Body of pancreas (tissue), 4 donors: Measurements from ENCODE around the gene NRP1. TPM values are rescaled to one million over a fixed set of nuclear protein-coding genes. Genes with fewer than 3 reads are reported as not detected.

ENCODE experiments used
- ATAC-seq: fragments of 150-250 bp; one replicate; pipeline ENCODE4 v1.9.1; 2016
- DNase-seq, 4 donors: peaks; one replicate each; pipeline ENCODE4 v3.0.0-alpha.2; 2019
- H3K27ac ChIP-seq, 4 donors: fragments of 200-600 bp; sonication (generic); 1 replicate in 3 of 4; 2 replicates in 1 of 4; pipeline versions ENCODE4 v1.5.1 to v1.6.1; 2016 to 2019; ENCODE audit warnings: mild to moderate bottlenecking in 1 of 4, mixed read lengths in 1 of 4, moderate library complexity in 1 of 4
- H3K27me3 ChIP-seq, 2 donors: fragments of 200-600 bp; sonication (generic); one replicate each; pipeline ENCODE4 v1.6.0; 2016; ENCODE audit warnings: mild to moderate bottlenecking in 1 of 2
- H3K36me3 ChIP-seq, 2 donors: fragments of 200-600 bp; sonication (generic); replicated peaks in 1 of 2; 2 replicates each; pipeline ENCODE4 v1.5.1; 2016; ENCODE audit warnings: low read depth in 2 of 2; ENCODE audit not compliant: insufficient read depth in 1 of 2
- H3K4me1 ChIP-seq: fragments of 200-600 bp; sonication (generic); one replicate; pipeline ENCODE4 v1.6.0; 2016
- H3K4me3 ChIP-seq, 2 donors: fragments of 200-600 bp; sonication (generic); 1 replicate in 1 of 2; 2 replicates in 1 of 2; pipeline ENCODE4 v1.5.1; 2016 to 2019
- H3K9me3 ChIP-seq, 3 donors: fragments of 200-600 bp; sonication (generic); 1 replicate in 2 of 3; 2 replicates in 1 of 3; pipeline ENCODE4 v1.5.1; 2016
- CTCF ChIP-seq, 7 experiments: fragments of 450-650 bp in 4 of 7; fragments of 200-600 bp in 3 of 7; sonication (generic) in 3 of 7; IDR thresholded peaks; one replicate each; pipeline ENCODE4 v1.5.1; 2016 to 2019; ENCODE audit warnings: antibody characterized with exemption in 7 of 7
- POLR2A ChIP-seq, 3 donors: fragments of 450-650 bp; IDR thresholded peaks; one replicate each; pipeline ENCODE4 v1.6.1; 2016; ENCODE audit warnings: antibody characterized with exemption in 3 of 3, mild to moderate bottlenecking in 2 of 3
- WGBS, 2 donors: methylation state at CpG; one replicate each; pipeline ENCODE4 v1.1.5; 2017; 5-methylcytosine and 5-hydroxymethylcytosine counted together
- intact Hi-C: fragments of 100-400 bp; cut with DNase I; formaldehyde crosslinking; loops from one replicate; pipeline ENCODE4 v1.15.1; 2023
- total RNA-seq, 2 donors: library from RNA; depleted of rRNA; stranded (reverse); fragments of >200 nt; gene quantifications; one replicate each; pipeline ENCODE4 v1.1.0, GENCODE V29; 2016

NRP1 gene
- total RNA-seq, 2 donors from 2014 or later: 37.6 to 62.6 TPM

GRCh38 chr10:33298893-33299292, 35.6 kb downstream of the NRP1 start:
- H3K4me3 ChIP-seq: no peak overlapping the region
- H3K36me3 ChIP-seq: no peaks in the 10 kb centered on the region
- no peak for ATAC-seq
- intact Hi-C loops: no loop called here
- peaks cover 2% of the 10 kb centered on the region for H3K4me1 ChIP-seq
- no peak for TF ChIP-seq CTCF (IDR thresholded peaks at IDR 0.05)
- no peak for TF ChIP-seq POLR2A (IDR thresholded peaks at IDR 0.05)
- 71 to 77% methylated on average over 2 of the region's 2 CpGs for WGBS, 2 donors
- H3K9me3 ChIP-seq: no peaks in the 10 kb centered on the region
- no peak for DNase-seq
- H3K27me3 ChIP-seq: no peaks in the 10 kb centered on the region
- no peak overlapping the region for H3K27ac ChIP-seq

DNA sequence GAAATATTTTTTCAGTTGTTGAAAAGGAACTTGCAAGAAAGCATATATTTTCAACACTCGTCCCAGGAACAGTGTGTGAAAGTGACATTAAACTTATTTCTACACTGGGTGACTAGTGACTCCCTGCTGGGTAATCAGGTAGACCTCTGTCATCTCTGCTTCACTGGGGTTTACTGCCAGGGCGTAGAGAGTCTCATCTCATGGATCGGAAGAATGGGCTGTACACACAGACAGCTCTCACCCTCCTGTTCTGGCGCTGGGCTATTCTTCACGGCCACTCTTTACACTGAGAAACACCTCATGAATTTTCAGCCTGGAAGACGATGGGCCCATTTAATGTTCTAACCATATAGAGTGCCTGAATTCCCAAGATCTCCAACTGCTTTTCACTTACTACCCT, 36.4 kb downstream of the NRP1 start:
- no peak overlapping the region for H3K27ac ChIP-seq
- WGBS, 2 donors: 80 to 87% methylated on average over 6 of the region's 6 CpGs

DNA sequence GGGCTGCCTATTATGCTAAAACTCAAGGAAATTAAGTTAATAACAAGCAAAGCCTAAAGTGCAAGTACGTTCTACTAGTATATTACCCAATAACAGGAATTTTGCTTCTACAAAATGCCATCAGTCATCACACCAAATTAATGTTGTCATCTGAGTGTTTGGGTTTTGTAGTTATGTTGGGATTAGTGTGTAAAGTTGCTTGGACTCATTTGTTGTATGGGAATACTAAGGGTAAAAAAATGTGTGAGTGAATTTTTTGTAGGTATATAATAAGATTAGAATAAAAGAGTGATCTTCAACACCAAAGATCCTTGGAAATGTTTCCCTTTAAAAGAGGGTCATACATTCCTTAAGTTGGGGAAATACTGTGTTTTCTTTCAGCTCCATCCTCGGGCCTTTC, 38.6 kb downstream of the NRP1 start:
- no peak for TF ChIP-seq POLR2A (IDR thresholded peaks at IDR 0.05)
- TF ChIP-seq CTCF (IDR thresholded peaks at IDR 0.05): no peak
- peaks cover 11% of the 10 kb centered on the region for H3K4me1 ChIP-seq
- no peak overlapping the region for H3K27ac ChIP-seq
- H3K9me3 ChIP-seq: no peaks in the 10 kb centered on the region
- no peaks in the 10 kb centered on the region for H3K36me3 ChIP-seq
- H3K4me3 ChIP-seq: no peak overlapping the region
- ATAC-seq: no peak
- no peak for DNase-seq
- WGBS, 2 donors: 71 to 85% methylated on average over 2 of the region's 2 CpGs
- intact Hi-C loops: no loop called here
- no peaks in the 10 kb centered on the region for H3K27me3 ChIP-seq

More for the DNA sequence above, 36.4 kb downstream of the NRP1 start:
- Histone ChIP-seq H3K27me3 (no peaks in the 10 kb centered on the region), H3K4me3 (no peak overlapping the region), H3K9me3 (no peaks in the 10 kb centered on the region), H3K36me3 (no peaks in the 10 kb centered on the region), H3K4me1 (peaks cover 9% of the 10 kb centered on the region)
- TF ChIP-seq CTCF (IDR thresholded peaks at IDR 0.05) (no peak), POLR2A (IDR thresholded peaks at IDR 0.05) (no peak)
- ATAC-seq: no peak
- intact Hi-C loops: no loop called here
- no peak for DNase-seq

DNA sequence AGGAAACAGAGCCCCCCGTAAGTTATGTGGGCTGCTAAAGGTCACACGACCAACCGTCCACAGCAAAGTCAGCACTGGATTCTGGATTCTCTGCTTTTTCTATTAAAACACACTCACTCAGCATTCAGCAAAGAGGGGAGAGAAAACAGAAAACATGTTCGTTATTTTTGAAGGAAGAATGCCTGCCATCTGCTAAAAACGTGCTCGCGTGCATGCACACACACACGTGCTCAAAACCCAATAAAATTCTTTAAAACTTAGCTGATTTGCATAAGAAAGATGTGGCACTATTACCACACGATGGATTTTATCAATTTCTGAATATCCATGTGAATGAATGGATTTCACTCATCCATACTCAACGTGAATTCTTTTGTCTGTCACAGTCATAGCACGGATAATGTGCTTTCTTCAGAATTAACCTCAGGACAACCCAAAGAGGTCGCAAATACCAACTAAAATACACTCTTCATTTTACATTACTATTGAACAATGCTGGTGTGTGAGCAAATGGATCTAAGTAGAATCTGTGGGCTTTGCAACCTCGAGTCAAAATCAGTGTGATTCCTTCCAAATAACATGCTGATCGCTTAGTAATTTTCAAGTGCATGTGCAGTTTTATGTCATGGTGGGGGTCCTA, 40.8 kb downstream of the NRP1 start:
- Histone ChIP-seq H3K27me3 (no peaks in the 10 kb centered on the region), H3K36me3 (no peaks in the 10 kb centered on the region), H3K27ac (peak overlapping the region in 1 of 4 donors; percentile 15), H3K9me3 (no peaks in the 10 kb centered on the region), H3K4me1 (peaks cover 15% of the 10 kb centered on the region), H3K4me3 (no peak overlapping the region)
- ATAC-seq (no peak), DNase-seq (no peak)
- WGBS, 2 donors: 76 to 84% methylated on average over 14 of the region's 14 CpGs
- intact Hi-C loops: no loop called here
- TF ChIP-seq CTCF (IDR thresholded peaks at IDR 0.05): no peak
- no peak for TF ChIP-seq POLR2A (IDR thresholded peaks at IDR 0.05)

GRCh38 chr10:33293076-33293475, 41.4 kb downstream of the NRP1 start:
- no peak for ATAC-seq
- H3K27me3 ChIP-seq: no peaks in the 10 kb centered on the region
- 67 to 69% methylated on average over 3 of the region's 3 CpGs for WGBS, 2 donors
- no peaks in the 10 kb centered on the region for H3K9me3 ChIP-seq
- no peak for TF ChIP-seq POLR2A (IDR thresholded peaks at IDR 0.05)
- TF ChIP-seq CTCF (IDR thresholded peaks at IDR 0.05): no peak
- peaks cover 20% of the 10 kb centered on the region for H3K4me1 ChIP-seq
- no peak for DNase-seq
- peak overlapping the region in 1 of 4 donors; percentile 15 for H3K27ac ChIP-seq
- H3K36me3 ChIP-seq: no peaks in the 10 kb centered on the region
- intact Hi-C loops: no loop called here
- H3K4me3 ChIP-seq: no peak overlapping the region
